Activated CD4-positive, alpha-beta T cell treated with anti-CD3 and anti-CD28 coated beads, Interleukin-2, amount 10 ng/mL, durations not matched to agents 7 days and 5 days (primary cell): Measurements from ENCODE around the gene DSCAML1. TPM values are rescaled to one million over a fixed set of nuclear protein-coding genes. Genes with fewer than 3 reads are reported as not detected.

Experiments used
- CTCF ChIA-PET: fragments of 350-600 bp; sonication (Branson Sonifier 250); formaldehyde crosslinking; loops from one replicate; lab custom pipeline; 2021; ENCODE audit warnings: antibody characterized with exemption; lab: Charles Lee
- POLR2A ChIA-PET: fragments of 350-600 bp; sonication (Branson Sonifier 250); formaldehyde crosslinking; loops from one replicate; lab custom pipeline; 2021; ENCODE audit warnings: antibody characterized with exemption; lab: Charles Lee
- DNase-seq: peaks from one replicate; pipeline ENCODE4 v3.0.0-alpha.2; 2020
- H3K27ac Mint-ChIP-seq: one replicate; pipeline ENCODE4 v1.8.0; 2021; ENCODE audit warnings: mild to moderate bottlenecking, moderate library complexity, mixed read lengths
- H3K27me3 Mint-ChIP-seq: one replicate; pipeline ENCODE4 v1.8.0; 2021; ENCODE audit warnings: mixed read lengths
- H3K36me3 Mint-ChIP-seq: one replicate; pipeline ENCODE4 v1.8.0; 2021; ENCODE audit warnings: low read depth, mixed read lengths
- H3K4me1 Mint-ChIP-seq: one replicate; pipeline ENCODE4 v1.8.0; 2021; ENCODE audit warnings: mixed read lengths
- H3K4me3 Mint-ChIP-seq: one replicate; pipeline ENCODE4 v1.8.0; 2021; ENCODE audit warnings: mild to moderate bottlenecking, moderate library complexity, mixed read lengths
- H3K9me3 Mint-ChIP-seq: one replicate; pipeline ENCODE4 v1.8.0; 2021; ENCODE audit warnings: mixed read lengths
- total RNA-seq, 2 experiments: library from RNA; stranded (reverse); gene quantifications; one replicate each; pipeline ENCODE4 v1.2.3, GENCODE V29; 2021

The DSCAML1 gene
- total RNA-seq, 2 experiments from 2014 or later = 0.02 to 0.25 TPM

- H3K4me1 Mint-ChIP-seq = peaks cover 58% of the 10 kb centered on the region
- H3K36me3 Mint-ChIP-seq = no peaks in the 10 kb centered on the region
- peaks cover 2% of the 10 kb centered on the region for H3K27me3 Mint-ChIP-seq
- CTCF ChIA-PET = interaction anchor here (1.0 to 4.8 kb wide), 7 partner anchors 12 to 224 kb away, joined by 3 to 48 read pairs (median 12); no protein-coding TSS in a partner anchor
- H3K4me3 Mint-ChIP-seq = peak overlapping the region; percentile 13
- H3K9me3 Mint-ChIP-seq = no peaks in the 10 kb centered on the region
- peak overlapping the region; percentile 82 for H3K27ac Mint-ChIP-seq
- POLR2A ChIA-PET = interaction anchor here (0.5 kb wide), 1 partner anchor 220 kb away, joined by 4 read pairs; no protein-coding TSS in a partner anchor
- peak; percentile 70 for DNase-seq
Observed at GRCh38 chr11:117828611-117829368, 31.8 kb upstream of the DSCAML1 start.

GRCh38 chr11:117827521-117828511, 30.8 kb upstream of the DSCAML1 start:
- ChIA-PET CTCF (interaction anchor here (0.9 to 4.8 kb wide), 7 partner anchors 11 to 225 kb away, joined by 3 to 48 read pairs (median 12); no protein-coding TSS in a partner anchor), POLR2A (interaction anchor here (1.1 kb wide), 1 partner anchor 150 kb away, joined by 3 read pairs; no protein-coding TSS in a partner anchor)
- DNase-seq = no peak
- peaks cover 68% of the 10 kb centered on the region for H3K4me1 Mint-ChIP-seq
- no peaks in the 10 kb centered on the region for H3K36me3 Mint-ChIP-seq
- H3K9me3 Mint-ChIP-seq = no peaks in the 10 kb centered on the region
- peaks cover 2% of the 10 kb centered on the region for H3K27me3 Mint-ChIP-seq
- no peak overlapping the region for H3K4me3 Mint-ChIP-seq
- peak overlapping the region; percentile 82 for H3K27ac Mint-ChIP-seq

- DNase-seq = no peak
- ChIA-PET POLR2A (no interaction called here), CTCF (interaction anchor here (0.7 to 4.8 kb wide), 6 partner anchors 10 to 226 kb away, joined by 3 to 48 read pairs (median 8); no protein-coding TSS in a partner anchor)
- Mint-ChIP-seq H3K27me3 (peaks cover 2% of the 10 kb centered on the region), H3K27ac (no peak overlapping the region), H3K36me3 (no peaks in the 10 kb centered on the region), H3K9me3 (no peaks in the 10 kb centered on the region), H3K4me1 (peaks cover 71% of the 10 kb centered on the region), H3K4me3 (no peak overlapping the region)
Observed at GRCh38 chr11:117826832-117827231, 29.8 kb upstream of the DSCAML1 start.

- DNase-seq = no peak
- no peaks in the 10 kb centered on the region for H3K36me3 Mint-ChIP-seq
- no peaks in the 10 kb centered on the region for H3K9me3 Mint-ChIP-seq
- peaks cover 2% of the 10 kb centered on the region for H3K27me3 Mint-ChIP-seq
- no peak overlapping the region for H3K27ac Mint-ChIP-seq
- CTCF ChIA-PET = interaction anchor here (1.5 to 4.8 kb wide), 3 partner anchors 10 to 227 kb away, joined by 3 to 48 read pairs (median 17); no protein-coding TSS in a partner anchor
- H3K4me3 Mint-ChIP-seq = no peak overlapping the region
- H3K4me1 Mint-ChIP-seq = peaks cover 68% of the 10 kb centered on the region
- POLR2A ChIA-PET = no interaction called here
Observed at GRCh38 chr11:117826190-117826570, 29.2 kb upstream of the DSCAML1 start.

- H3K27me3 Mint-ChIP-seq = peaks cover 2% of the 10 kb centered on the region
- H3K4me3 Mint-ChIP-seq = no peak overlapping the region
- H3K9me3 Mint-ChIP-seq = no peaks in the 10 kb centered on the region
- peaks cover 63% of the 10 kb centered on the region for H3K4me1 Mint-ChIP-seq
- peak overlapping the region; percentile 57 for H3K27ac Mint-ChIP-seq
- ChIA-PET POLR2A (no interaction called here), CTCF (interaction anchor here (0.6 to 4.8 kb wide), 6 partner anchors 9 to 229 kb away, joined by 3 to 48 read pairs (median 21); no protein-coding TSS in a partner anchor)
- no peaks in the 10 kb centered on the region for H3K36me3 Mint-ChIP-seq
- DNase-seq = no peak
Observed at GRCh38 chr11:117825538-117826189, 28.6 kb upstream of the DSCAML1 start.

GRCh38 chr11:117824571-117825537, 27.8 kb upstream of the DSCAML1 start, which contains the start of gene FXYD2:
Gene FXYD2 (minus strand): TSS chr11:117824744. CDS start chr11:117824678, 66 bp downstream.
- ChIA-PET CTCF (interaction anchor here (0.6 to 4.8 kb wide), 8 partner anchors 8 to 230 kb away, joined by 3 to 48 read pairs (median 14); no protein-coding TSS in a partner anchor), POLR2A (interaction anchor here (1.1 kb wide), 1 partner anchor 9 kb away, joined by 5 read pairs; no protein-coding TSS in a partner anchor)
- Mint-ChIP-seq H3K27ac (peak within 1 kb of the TSS; percentile 60), H3K4me3 (no peak within 1 kb of the TSS), H3K4me1 (peaks cover 56% of the 10 kb centered on the region), H3K9me3 (no peaks in the 10 kb centered on the region), H3K36me3 (no peaks in the 10 kb centered on the region), H3K27me3 (no peaks in the 10 kb centered on the region)
- DNase-seq = no peak

GRCh38 chr11:117823946-117824420, 27.0 kb upstream of the DSCAML1 start:
- ChIA-PET CTCF (interaction anchor here (0.9 to 3.8 kb wide), 9 partner anchors 8 to 243 kb away, joined by 3 to 27 read pairs (median 4); no protein-coding TSS in a partner anchor), POLR2A (interaction anchor here (0.5 to 1.1 kb wide), 2 partner anchors 8 to 19 kb away, joined by 5 to 6 read pairs; no protein-coding TSS in a partner anchor)
- Mint-ChIP-seq H3K36me3 (no peaks in the 10 kb centered on the region), H3K27ac (peak overlapping the region; percentile 60), H3K9me3 (no peaks in the 10 kb centered on the region), H3K4me3 (no peak overlapping the region), H3K27me3 (no peaks in the 10 kb centered on the region), H3K4me1 (peaks cover 51% of the 10 kb centered on the region)
- no peak for DNase-seq

GRCh38 chr11:117823294-117823945, 26.4 kb upstream of the DSCAML1 start:
- Mint-ChIP-seq H3K4me3 (no peak overlapping the region), H3K9me3 (no peaks in the 10 kb centered on the region), H3K36me3 (no peaks in the 10 kb centered on the region), H3K4me1 (peaks cover 51% of the 10 kb centered on the region), H3K27me3 (no peaks in the 10 kb centered on the region), H3K27ac (peak overlapping the region; percentile 47)
- POLR2A ChIA-PET = interaction anchor here (0.9 to 1.1 kb wide), 2 partner anchors 8 kb away, joined by 3 to 5 read pairs; no protein-coding TSS in a partner anchor
- CTCF ChIA-PET = interaction anchor here (0.8 to 3.8 kb wide), 14 partner anchors 9 to 259 kb away, joined by 3 to 27 read pairs (median 4); no protein-coding TSS in a partner anchor
- DNase-seq = peak; percentile 37

- Mint-ChIP-seq H3K27ac (no peak overlapping the region), H3K4me1 (peaks cover 52% of the 10 kb centered on the region), H3K36me3 (no peaks in the 10 kb centered on the region), H3K27me3 (no peaks in the 10 kb centered on the region), H3K9me3 (no peaks in the 10 kb centered on the region), H3K4me3 (no peak overlapping the region)
- POLR2A ChIA-PET = interaction anchor here (0.9 kb wide), 1 partner anchor 7 kb away, joined by 3 read pairs; no protein-coding TSS in a partner anchor
- DNase-seq = peak; percentile 63
- CTCF ChIA-PET = interaction anchor here (0.9 to 3.8 kb wide), 16 partner anchors 10 to 245 kb away, joined by 3 to 27 read pairs (median 4); no protein-coding TSS in a partner anchor
Observed at GRCh38 chr11:117822074-117823033, 25.3 kb upstream of the DSCAML1 start.
